Measurements from ENCODE around the gene FARP2. TPM values are rescaled to one million over a fixed set of nuclear protein-coding genes. Genes with fewer than 3 reads are reported as not detected.

Gene FARP2
- total and polyA plus RNA-seq, 10 of the 15 experiments (the other 5 are each of a cell fraction or from before 2014, with no cell fraction given) = 5.5 to 67.5 (median 36.8) TPM

GRCh38 chr2:241379481-241380480 is 23.7 kb downstream of the FARP2 start:
- in situ Hi-C loops (cut with MboI) (no loop called here), intact Hi-C loops (cut with micrococcal nuclease; ENCODE audit: unreplicated experiment) (no loop called here)
- Histone ChIP-seq H4K20me1 (ENCODE audit: control insufficient read depth, insufficient read depth) (no peaks in the 10 kb centered on the region), H2AFZ (ENCODE audit: control insufficient read depth, low read depth, low read length) (no peak overlapping the region), H3K9me3 (replicated peaks; ENCODE audit: control insufficient read depth, insufficient read depth, low read length) (no peaks in the 10 kb centered on the region; the same call in 2 of the 3 replicates), H3K9ac (ENCODE audit: control insufficient read depth, insufficient read depth, low read length) (no peak overlapping the region), H3K4me1 (ENCODE audit: control insufficient read depth, insufficient read depth, low read length) (peaks cover 23% of the 10 kb centered on the region), H3K36me3 (ENCODE audit: control insufficient read depth in 2 of 2, insufficient read depth in 2 of 2, low read length in 1 of 2) (peaks cover 5 to 14% of the 10 kb centered on the region in 2 experiments; a peak in 3 of 4 replicates), H3K4me3 (no peak overlapping the region), H3K27ac (ENCODE audit: control insufficient read depth, insufficient read depth) (no peak overlapping the region), H3K79me2 (ENCODE audit: control insufficient read depth, insufficient read depth, low read length) (peaks cover 28% of the 10 kb centered on the region), H3K27me3 (replicated peaks in 1 of 2; ENCODE audit: control insufficient read depth in 2 of 2, insufficient read depth in 2 of 2, low read length in 1 of 2) (no peaks in the 10 kb centered on the region), H3K4me2 (ENCODE audit: control insufficient read depth, insufficient read depth) (no peak overlapping the region)
- ChIA-PET POLR2A (interaction anchor here (0.8 to 1.0 kb wide), 2 partner anchors 12 to 21 kb away, joined by 3 to 5 read pairs; no protein-coding TSS in a partner anchor), CTCF (interaction anchor here (1.1 to 1.5 kb wide), 2 partner anchors 12 to 28 kb away, joined by 3 to 5 read pairs; no protein-coding TSS in a partner anchor), RAD21 (ENCODE audit: unreplicated experiment) (interaction anchor here (1.2 to 4.2 kb wide), 4 partner anchors 12 to 21 kb away, joined by 3 to 16 read pairs (median 4); no protein-coding TSS in a partner anchor), SMC1A (ENCODE audit: uncharacterized antibody, unreplicated experiment) (interaction anchor here (0.7 to 10.6 kb wide), 3 partner anchors 9 to 16 kb away, joined by 3 to 239 read pairs (median 27); no protein-coding TSS in a partner anchor)
- TSS peak; percentile 23 for BruUV-seq (replicated peaks)
- ATAC-seq (no peak), FAIRE-seq (no peak), DNase-seq (ENCODE audit: low read depth, low spot score) (no peak)
- WGBS (ENCODE audit: insufficient coverage, insufficient replicate concordance, low lambda C conversion rate, missing lambda C conversion rate) = 95% methylated on average over 9 of the region's 9 CpGs
- TF ChIP-seq PBX3 (IDR thresholded peaks at IDR 0.05; ENCODE audit: insufficient replicate concordance, low read depth, low read length) (no peak), PML (IDR thresholded peaks at IDR 0.05; ENCODE audit: low read length) (no peak), HSF1 (IDR thresholded peaks at IDR 0.05; ENCODE audit: low read depth, low read length) (no peak), SUPT20H (IDR thresholded peaks at IDR 0.05; ENCODE audit: borderline replicate concordance, control insufficient read depth, low read depth, low read length) (no peak), IKZF1 (conservative IDR thresholded peaks at IDR 0.05) (no peak), NR2C2 (IDR thresholded peaks at IDR 0.05; ENCODE audit: borderline replicate concordance, control insufficient read depth, insufficient read length, low read depth) (no peak), KDM1A (IDR thresholded peaks at IDR 0.05; ENCODE audit: borderline replicate concordance) (no peak), SIN3A (IDR thresholded peaks at IDR 0.05; ENCODE audit: low read depth, low read length) (no peak), BCL3 (IDR thresholded peaks at IDR 0.05; ENCODE audit: borderline replicate concordance, insufficient read depth, low read depth, low read length, poor library complexity, severe bottlenecking) (no peak), SPI1 (IDR thresholded peaks at IDR 0.05; ENCODE audit: borderline replicate concordance, insufficient read depth, low read depth, low read length) (no peak), ZBTB11 (CRISPR knock-in tag; IDR thresholded peaks at IDR 0.05) (no peak), FOS (IDR thresholded peaks at IDR 0.05; ENCODE audit: borderline replicate concordance, extremely low read depth, insufficient read length) (no peak), CREB1 (IDR thresholded peaks at IDR 0.05; ENCODE audit: low read depth) (no peak), BACH1 (IDR thresholded peaks at IDR 0.05; ENCODE audit: borderline replicate concordance) (no peak)

Measured in GM12878 (cell line).